ENCODE measurements around the gene PTPRM. TPM values are rescaled to one million over a fixed set of nuclear protein-coding genes. Genes with fewer than 3 reads are reported as not detected.

PTPRM gene
- total RNA-seq, 1 donor from 2014 or later: 257 TPM

GRCh38 chr18:7896805-7897518 lies 329.8 kb downstream of the PTPRM start:
- peak overlapping the region; percentile 4 to 15 for H3K27ac ChIP-seq
- H3K4me3 ChIP-seq: peak overlapping the region in 1 of 2 donors; percentile 16

GRCh38 chr18:7898181-7898580 lies 331.1 kb downstream of the PTPRM start:
- no peak for DNase-seq (ENCODE audit: low spot score in 2 of 2)
- Histone ChIP-seq H3K4me3 (no peak overlapping the region), H3K36me3 (no peaks in the 10 kb centered on the region), H3K27ac (no peak overlapping the region), H3K4me1 (peaks cover 0 to 7% of the 10 kb centered on the region in 2 donors), H3K9me3 (no peaks in the 10 kb centered on the region), H3K27me3 (no peaks in the 10 kb centered on the region)
- intact Hi-C loops (cut with DNase I): no loop called here
- TF ChIP-seq CTCF (IDR thresholded peaks at IDR 0.05): no peak

More at GRCh38 chr18:7896805-7897518, 329.8 kb downstream of the PTPRM start:
- TF ChIP-seq CTCF (IDR thresholded peaks at IDR 0.05): no peak
- H3K36me3 ChIP-seq: no peaks in the 10 kb centered on the region
- H3K4me1 ChIP-seq: peaks cover 0 to 7% of the 10 kb centered on the region in 2 donors
- H3K9me3 ChIP-seq: no peaks in the 10 kb centered on the region
- no peaks in the 10 kb centered on the region for H3K27me3 ChIP-seq
- DNase-seq (ENCODE audit: low spot score in 2 of 2): peak in 1 of 2 donors; percentile 66
- intact Hi-C loops (cut with DNase I): no loop called here

- H3K27ac ChIP-seq: no peak overlapping the region
- H3K4me3 ChIP-seq: no peak overlapping the region
- intact Hi-C loops (cut with DNase I): no loop called here
- no peak for DNase-seq (ENCODE audit: low spot score in 2 of 2)
- no peaks in the 10 kb centered on the region for H3K9me3 ChIP-seq
- no peaks in the 10 kb centered on the region for H3K27me3 ChIP-seq
- no peak for TF ChIP-seq CTCF (IDR thresholded peaks at IDR 0.05)
- H3K36me3 ChIP-seq: no peaks in the 10 kb centered on the region
- peaks cover 0 to 7% of the 10 kb centered on the region in 2 donors for H3K4me1 ChIP-seq
These were observed 332.0 kb downstream of the PTPRM start for GRCh38 chr18:7899078-7899477.

GRCh38 chr18:7900091-7900490 lies 333.0 kb downstream of the PTPRM start:
- Histone ChIP-seq H3K36me3 (no peaks in the 10 kb centered on the region), H3K4me3 (no peak overlapping the region), H3K27ac (no peak overlapping the region), H3K27me3 (no peaks in the 10 kb centered on the region), H3K4me1 (peaks cover 0 to 7% of the 10 kb centered on the region in 2 donors), H3K9me3 (no peaks in the 10 kb centered on the region)
- intact Hi-C loops (cut with DNase I): no loop called here
- TF ChIP-seq CTCF (IDR thresholded peaks at IDR 0.05): no peak
- DNase-seq (ENCODE audit: low spot score in 2 of 2): no peak

- TF ChIP-seq CTCF (IDR thresholded peaks at IDR 0.05): no peak
- peaks cover 0 to 6% of the 10 kb centered on the region in 2 donors for H3K4me1 ChIP-seq
- H3K36me3 ChIP-seq: no peaks in the 10 kb centered on the region
- no peaks in the 10 kb centered on the region for H3K9me3 ChIP-seq
- no peak overlapping the region for H3K4me3 ChIP-seq
- H3K27me3 ChIP-seq: no peaks in the 10 kb centered on the region
- H3K27ac ChIP-seq: no peak overlapping the region
- no peak for DNase-seq (ENCODE audit: low spot score in 2 of 2)
- intact Hi-C loops (cut with DNase I): no loop called here
These were observed 334.5 kb downstream of the PTPRM start for GRCh38 chr18:7901657-7902056.

All from ascending aorta (tissue), 2 donors.